ENCODE measurements around the gene HNF1A. TPM values are rescaled to one million over a fixed set of nuclear protein-coding genes. Genes with fewer than 3 reads are reported as not detected.

The HNF1A gene
- total and polyA plus RNA-seq, 7 donors = under 0.01 to 13.2 (median 6.1) TPM; not detected in 1

- Histone ChIP-seq H3K4me3 (no peak overlapping the region), H3K9me3 (no peaks in the 10 kb centered on the region), H3K27me3 (no peaks in the 10 kb centered on the region), H3K36me3 (no peaks in the 10 kb centered on the region), H3K27ac (no peak overlapping the region), H3K4me1 (no peaks in the 10 kb centered on the region)
- DNase-seq = no peak
- WGBS, 2 donors = 75 to 84% methylated on average over 2 of the region's 2 CpGs
- intact Hi-C loops (cut with DNase I) = no loop called here
- no peak for TF ChIP-seq POLR2A (IDR thresholded peaks at IDR 0.05)
- TF ChIP-seq EP300 (IDR thresholded peaks at IDR 0.05) = no peak
- TF ChIP-seq POLR2AphosphoS5 (IDR thresholded peaks at IDR 0.05) = no peak
- TF ChIP-seq, protein P1, sequence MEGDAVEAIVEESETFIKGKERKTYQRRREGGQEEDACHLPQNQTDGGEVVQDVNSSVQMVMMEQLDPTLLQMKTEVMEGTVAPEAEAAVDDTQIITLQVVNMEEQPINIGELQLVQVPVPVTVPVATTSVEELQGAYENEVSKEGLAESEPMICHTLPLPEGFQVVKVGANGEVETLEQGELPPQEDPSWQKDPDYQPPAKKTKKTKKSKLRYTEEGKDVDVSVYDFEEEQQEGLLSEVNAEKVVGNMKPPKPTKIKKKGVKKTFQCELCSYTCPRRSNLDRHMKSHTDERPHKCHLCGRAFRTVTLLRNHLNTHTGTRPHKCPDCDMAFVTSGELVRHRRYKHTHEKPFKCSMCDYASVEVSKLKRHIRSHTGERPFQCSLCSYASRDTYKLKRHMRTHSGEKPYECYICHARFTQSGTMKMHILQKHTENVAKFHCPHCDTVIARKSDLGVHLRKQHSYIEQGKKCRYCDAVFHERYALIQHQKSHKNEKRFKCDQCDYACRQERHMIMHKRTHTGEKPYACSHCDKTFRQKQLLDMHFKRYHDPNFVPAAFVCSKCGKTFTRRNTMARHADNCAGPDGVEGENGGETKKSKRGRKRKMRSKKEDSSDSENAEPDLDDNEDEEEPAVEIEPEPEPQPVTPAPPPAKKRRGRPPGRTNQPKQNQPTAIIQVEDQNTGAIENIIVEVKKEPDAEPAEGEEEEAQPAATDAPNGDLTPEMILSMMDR (IDR thresholded peaks at IDR 0.05) = no peak
Observed at GRCh38 chr12:120990487-120991055, 12.2 kb downstream of the HNF1A start.

DNA sequence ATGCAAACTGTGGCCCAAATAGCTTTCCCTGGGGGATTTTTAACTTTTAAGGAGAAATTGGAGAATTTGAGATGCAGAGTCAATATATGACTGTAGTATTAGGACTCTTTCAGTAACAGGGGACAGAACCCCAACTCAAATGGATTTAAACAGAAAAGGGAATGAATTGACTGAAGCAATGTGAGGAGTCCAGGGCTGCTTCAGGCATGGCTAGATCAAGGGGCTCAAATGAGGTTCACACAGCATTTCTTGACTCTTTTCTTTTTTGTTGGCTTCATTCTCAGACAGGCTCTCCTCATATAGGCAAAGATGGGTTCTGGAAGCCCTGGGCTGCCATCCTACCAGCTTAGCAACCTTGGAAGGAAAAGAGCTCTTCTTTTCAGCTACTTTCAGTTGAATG, 13.6 kb downstream of the HNF1A start:
- H3K36me3 ChIP-seq = no peaks in the 10 kb centered on the region
- intact Hi-C loops (cut with DNase I) = no loop called here
- TF ChIP-seq POLR2A (IDR thresholded peaks at IDR 0.05) (no peak), EP300 (IDR thresholded peaks at IDR 0.05) (no peak), POLR2AphosphoS5 (IDR thresholded peaks at IDR 0.05) (no peak)
- TF ChIP-seq, protein P1 (IDR thresholded peaks at IDR 0.05) = no peak

DNA sequence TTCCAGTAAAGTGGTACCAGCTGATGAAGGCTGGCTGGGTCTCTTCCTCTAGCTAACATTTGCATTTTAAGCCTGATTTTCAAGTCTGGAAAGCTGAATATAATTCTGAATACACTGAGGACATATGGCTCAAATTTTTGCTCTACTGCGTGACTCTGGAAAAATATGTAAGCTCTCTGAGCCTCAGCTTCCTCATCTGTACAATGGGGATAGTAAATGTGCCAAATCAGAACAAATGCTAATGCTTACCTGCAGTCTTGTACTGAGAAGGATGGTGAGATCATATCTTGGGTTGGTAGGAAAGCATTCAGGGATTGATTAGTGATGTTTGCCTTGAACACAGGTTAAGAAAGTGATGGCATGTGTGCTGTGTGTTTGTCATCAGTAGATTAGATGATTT, 14.6 kb downstream of the HNF1A start:
- Histone ChIP-seq H3K27me3 (no peaks in the 10 kb centered on the region), H3K4me1 (no peaks in the 10 kb centered on the region), H3K36me3 (no peaks in the 10 kb centered on the region), H3K9me3 (no peaks in the 10 kb centered on the region), H3K4me3 (no peak overlapping the region), H3K27ac (no peak overlapping the region)
- 94% methylated on average over 1 of the region's 1 CpG for WGBS, 2 donors
- TF ChIP-seq EP300 (IDR thresholded peaks at IDR 0.05) = no peak
- TF ChIP-seq, protein P1 (IDR thresholded peaks at IDR 0.05) = no peak
- no peak for TF ChIP-seq POLR2A (IDR thresholded peaks at IDR 0.05)
- no peak for TF ChIP-seq POLR2AphosphoS5 (IDR thresholded peaks at IDR 0.05)
- DNase-seq = no peak
- intact Hi-C loops (cut with DNase I) = no loop called here

More for the DNA sequence above, 13.6 kb downstream of the HNF1A start:
- no peak overlapping the region for H3K4me3 ChIP-seq
- H3K9me3 ChIP-seq = no peaks in the 10 kb centered on the region
- no peak overlapping the region for H3K27ac ChIP-seq
- no peak for DNase-seq
- H3K27me3 ChIP-seq = no peaks in the 10 kb centered on the region
- no peaks in the 10 kb centered on the region for H3K4me1 ChIP-seq

- intact Hi-C loops (cut with DNase I) = no loop called here
- Histone ChIP-seq H3K9me3 (no peaks in the 10 kb centered on the region), H3K4me3 (no peak overlapping the region), H3K36me3 (no peaks in the 10 kb centered on the region), H3K4me1 (no peaks in the 10 kb centered on the region), H3K27ac (no peak overlapping the region), H3K27me3 (peaks cover 0 to under 1% (median 0%) of the 10 kb centered on the region in 3 donors)
- DNase-seq = no peak
- 88 to 95% methylated on average over 11 of the region's 11 CpGs for WGBS, 2 donors
- TF ChIP-seq POLR2AphosphoS5 (IDR thresholded peaks at IDR 0.05) (no peak), EP300 (IDR thresholded peaks at IDR 0.05) (no peak), POLR2A (IDR thresholded peaks at IDR 0.05) (no peak)
- TF ChIP-seq, protein P1 (IDR thresholded peaks at IDR 0.05) = no peak
Observed at GRCh38 chr12:120993496-120993895, 15.2 kb downstream of the HNF1A start.

DNA sequence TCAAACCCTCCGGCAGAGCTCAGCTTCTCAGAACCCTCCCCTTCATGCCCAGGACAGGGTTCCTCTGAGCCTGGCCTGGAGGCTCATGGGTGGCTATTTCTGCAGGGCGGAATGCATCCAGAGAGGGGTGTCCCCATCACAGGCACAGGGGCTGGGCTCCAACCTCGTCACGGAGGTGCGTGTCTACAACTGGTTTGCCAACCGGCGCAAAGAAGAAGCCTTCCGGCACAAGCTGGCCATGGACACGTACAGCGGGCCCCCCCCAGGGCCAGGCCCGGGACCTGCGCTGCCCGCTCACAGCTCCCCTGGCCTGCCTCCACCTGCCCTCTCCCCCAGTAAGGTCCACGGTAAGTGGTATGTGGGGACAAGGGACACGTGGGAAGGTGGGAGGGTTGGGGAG, 15.7 kb downstream of the HNF1A start:
- intact Hi-C loops (cut with DNase I) = no loop called here
- Histone ChIP-seq H3K4me1 (no peaks in the 10 kb centered on the region), H3K36me3 (no peaks in the 10 kb centered on the region), H3K27ac (no peak overlapping the region), H3K4me3 (no peak overlapping the region), H3K9me3 (no peaks in the 10 kb centered on the region), H3K27me3 (peaks cover 0 to 6% (median 0%) of the 10 kb centered on the region in 3 donors)
- WGBS, 2 donors = 92 to 97% methylated on average over 15 of the region's 15 CpGs
- no peak for DNase-seq
- TF ChIP-seq POLR2AphosphoS5 (IDR thresholded peaks at IDR 0.05) = no peak
- TF ChIP-seq POLR2A (IDR thresholded peaks at IDR 0.05) = no peak
- TF ChIP-seq, protein P1 (IDR thresholded peaks at IDR 0.05) = no peak
- no peak for TF ChIP-seq EP300 (IDR thresholded peaks at IDR 0.05)
